ENCODE data around the gene CCL13.

The CCL13 gene

DNA sequence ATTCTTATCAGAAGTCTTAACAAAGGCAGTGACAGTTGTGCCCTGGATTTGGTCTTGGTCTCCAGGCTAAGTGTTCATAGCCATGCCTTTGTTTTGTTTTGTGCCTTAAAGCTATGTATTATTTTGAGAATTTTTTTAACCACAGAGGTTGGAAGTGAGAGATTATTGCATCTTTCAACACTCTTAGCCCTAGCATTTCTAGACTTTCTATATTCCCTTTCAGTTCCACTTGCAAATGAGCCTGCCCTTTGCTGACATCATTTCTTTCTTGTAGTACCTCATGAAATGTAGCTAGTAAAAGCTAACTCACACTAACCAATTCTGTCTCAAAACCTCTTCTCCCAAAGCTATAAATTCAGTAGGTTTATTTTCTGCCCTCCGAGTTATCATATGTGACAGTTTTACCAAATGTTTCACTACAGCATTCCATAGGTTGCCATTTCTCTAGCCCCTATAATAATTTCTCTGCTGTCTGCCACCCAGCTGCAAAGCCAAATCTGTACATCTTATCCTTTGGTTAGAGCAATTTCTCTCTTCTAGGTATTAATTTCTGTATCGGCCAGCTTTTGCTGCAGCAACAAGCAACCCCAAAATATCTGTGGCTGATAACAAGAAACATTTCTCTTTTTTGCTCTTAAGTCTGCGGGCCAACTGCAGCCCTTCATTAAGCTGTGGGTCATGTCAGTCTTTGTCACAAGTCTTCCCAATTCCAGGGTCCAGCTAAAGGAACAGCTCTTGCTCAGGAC lies 21.0 kb downstream of the CCL13 start:
- no peak overlapping the region for H3K27ac ChIP-seq
- TF ChIP-seq, protein P1, sequence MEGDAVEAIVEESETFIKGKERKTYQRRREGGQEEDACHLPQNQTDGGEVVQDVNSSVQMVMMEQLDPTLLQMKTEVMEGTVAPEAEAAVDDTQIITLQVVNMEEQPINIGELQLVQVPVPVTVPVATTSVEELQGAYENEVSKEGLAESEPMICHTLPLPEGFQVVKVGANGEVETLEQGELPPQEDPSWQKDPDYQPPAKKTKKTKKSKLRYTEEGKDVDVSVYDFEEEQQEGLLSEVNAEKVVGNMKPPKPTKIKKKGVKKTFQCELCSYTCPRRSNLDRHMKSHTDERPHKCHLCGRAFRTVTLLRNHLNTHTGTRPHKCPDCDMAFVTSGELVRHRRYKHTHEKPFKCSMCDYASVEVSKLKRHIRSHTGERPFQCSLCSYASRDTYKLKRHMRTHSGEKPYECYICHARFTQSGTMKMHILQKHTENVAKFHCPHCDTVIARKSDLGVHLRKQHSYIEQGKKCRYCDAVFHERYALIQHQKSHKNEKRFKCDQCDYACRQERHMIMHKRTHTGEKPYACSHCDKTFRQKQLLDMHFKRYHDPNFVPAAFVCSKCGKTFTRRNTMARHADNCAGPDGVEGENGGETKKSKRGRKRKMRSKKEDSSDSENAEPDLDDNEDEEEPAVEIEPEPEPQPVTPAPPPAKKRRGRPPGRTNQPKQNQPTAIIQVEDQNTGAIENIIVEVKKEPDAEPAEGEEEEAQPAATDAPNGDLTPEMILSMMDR (conservative IDR thresholded peaks at IDR 0.05): no peak

DNA sequence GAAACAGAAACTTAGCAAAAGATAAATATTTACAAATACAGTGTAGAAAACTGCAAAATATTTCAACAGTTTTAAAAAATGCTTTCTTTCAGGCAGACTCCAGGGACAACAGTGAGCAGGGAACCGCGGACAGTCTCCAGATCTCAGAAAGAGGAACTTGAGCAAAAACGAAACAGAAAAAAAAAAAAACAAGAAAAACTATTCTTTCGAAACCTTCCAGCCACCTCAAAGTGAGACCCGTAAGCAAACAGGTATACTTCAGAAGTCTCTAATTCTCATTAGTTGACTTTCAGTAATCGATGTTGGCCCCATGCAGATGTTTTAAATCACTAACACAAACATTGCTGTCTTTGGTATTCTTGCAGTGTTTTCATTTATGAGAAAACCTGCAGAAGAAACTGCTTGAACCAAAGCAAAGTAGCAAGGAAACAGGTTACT lies 22.4 kb downstream of the CCL13 start:
- TF ChIP-seq, protein P1 (conservative IDR thresholded peaks at IDR 0.05): no peak
- H3K27ac ChIP-seq: no peak overlapping the region

DNA sequence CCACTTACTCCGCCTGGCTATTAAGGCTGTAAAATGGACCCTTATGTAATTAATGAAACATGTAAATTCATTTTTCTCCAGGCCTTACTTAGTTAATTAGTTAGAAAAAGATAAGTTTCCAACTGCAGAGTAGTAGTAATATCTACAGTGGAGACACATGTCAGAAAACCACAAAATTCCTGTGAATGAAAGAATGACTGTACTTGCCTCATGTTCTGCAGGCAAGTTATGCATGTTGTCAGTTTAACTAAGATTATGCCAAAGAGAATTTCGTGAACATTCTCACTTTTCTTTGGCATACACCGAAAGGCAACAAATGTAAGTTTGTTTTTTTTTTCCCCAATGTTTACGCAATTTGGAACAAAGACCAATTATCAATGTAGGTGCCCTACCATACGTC lies 23.6 kb downstream of the CCL13 start:
- H3K27ac ChIP-seq: no peak overlapping the region

DNA sequence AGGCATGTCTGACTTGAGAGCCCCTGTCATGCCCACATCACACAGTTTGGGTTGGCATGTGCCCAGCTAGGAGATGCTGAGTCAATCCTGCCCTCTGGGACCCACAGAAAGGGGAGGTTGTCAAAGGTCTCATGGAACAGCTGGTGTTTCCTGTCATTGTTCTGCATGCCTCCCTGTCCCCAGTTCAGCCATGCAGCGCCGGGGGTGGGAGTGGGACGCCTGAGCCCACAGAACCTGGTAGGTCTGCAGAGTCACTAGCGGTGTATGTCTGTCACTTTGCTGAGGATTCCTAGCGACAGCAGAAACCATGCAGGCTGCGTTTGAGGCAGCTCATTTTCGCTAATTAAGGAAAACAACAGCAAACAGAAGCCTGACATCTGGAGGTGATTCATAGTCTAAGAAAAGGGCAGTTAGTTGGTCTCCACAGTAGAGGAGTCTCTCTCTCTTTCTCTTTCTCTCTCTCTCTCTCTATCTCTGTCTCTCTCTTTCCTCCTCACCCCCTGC lies 26.4 kb downstream of the CCL13 start:
- TF ChIP-seq, protein P1 (conservative IDR thresholded peaks at IDR 0.05): no peak
- no peak overlapping the region for H3K27ac ChIP-seq

More for the DNA sequence above, 23.6 kb downstream of the CCL13 start:
- TF ChIP-seq, protein P1 (conservative IDR thresholded peaks at IDR 0.05): no peak

DNA sequence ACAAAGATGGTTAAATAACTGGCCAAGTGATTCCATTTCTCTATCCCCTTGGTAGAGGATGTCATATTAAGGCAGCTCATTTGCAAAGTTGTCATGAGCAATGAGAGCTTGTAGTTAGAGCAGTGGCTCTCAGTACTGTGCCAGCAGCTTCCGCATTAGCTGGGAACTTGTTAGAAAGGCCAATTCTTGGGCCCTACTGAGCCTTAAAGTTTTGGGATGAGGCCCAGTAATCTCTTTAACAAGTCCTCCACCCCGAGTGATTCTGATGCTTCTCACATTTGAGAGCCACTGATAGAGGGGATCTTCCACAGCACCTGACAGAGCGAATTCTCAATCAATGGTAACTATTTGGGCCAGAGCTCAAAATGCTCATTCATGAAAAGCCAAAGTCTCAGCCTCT lies 26.9 kb downstream of the CCL13 start:
- TF ChIP-seq, protein P1 (conservative IDR thresholded peaks at IDR 0.05): no peak
- H3K27ac ChIP-seq: no peak overlapping the region

DNA sequence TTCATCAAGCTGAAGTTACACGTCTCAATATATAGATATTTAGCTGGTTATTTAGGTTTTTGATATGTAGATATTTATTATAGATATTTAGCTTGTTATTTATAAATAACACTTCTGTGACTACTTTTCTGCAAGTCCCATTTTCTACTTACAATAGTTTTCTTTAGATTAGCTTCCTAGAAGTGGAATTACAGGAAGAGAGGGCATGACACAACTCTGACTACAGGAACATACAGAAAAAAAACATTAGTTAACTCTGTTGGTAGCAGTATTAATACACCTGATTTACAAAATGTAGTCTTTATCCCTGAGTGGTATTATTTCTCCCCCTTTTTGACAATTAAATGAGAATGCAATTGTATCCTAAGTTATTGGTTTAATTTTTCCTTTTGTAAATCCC lies 28.0 kb downstream of the CCL13 start:
- TF ChIP-seq, protein P1 (conservative IDR thresholded peaks at IDR 0.05): no peak
- H3K27ac ChIP-seq: no peak overlapping the region

DNA sequence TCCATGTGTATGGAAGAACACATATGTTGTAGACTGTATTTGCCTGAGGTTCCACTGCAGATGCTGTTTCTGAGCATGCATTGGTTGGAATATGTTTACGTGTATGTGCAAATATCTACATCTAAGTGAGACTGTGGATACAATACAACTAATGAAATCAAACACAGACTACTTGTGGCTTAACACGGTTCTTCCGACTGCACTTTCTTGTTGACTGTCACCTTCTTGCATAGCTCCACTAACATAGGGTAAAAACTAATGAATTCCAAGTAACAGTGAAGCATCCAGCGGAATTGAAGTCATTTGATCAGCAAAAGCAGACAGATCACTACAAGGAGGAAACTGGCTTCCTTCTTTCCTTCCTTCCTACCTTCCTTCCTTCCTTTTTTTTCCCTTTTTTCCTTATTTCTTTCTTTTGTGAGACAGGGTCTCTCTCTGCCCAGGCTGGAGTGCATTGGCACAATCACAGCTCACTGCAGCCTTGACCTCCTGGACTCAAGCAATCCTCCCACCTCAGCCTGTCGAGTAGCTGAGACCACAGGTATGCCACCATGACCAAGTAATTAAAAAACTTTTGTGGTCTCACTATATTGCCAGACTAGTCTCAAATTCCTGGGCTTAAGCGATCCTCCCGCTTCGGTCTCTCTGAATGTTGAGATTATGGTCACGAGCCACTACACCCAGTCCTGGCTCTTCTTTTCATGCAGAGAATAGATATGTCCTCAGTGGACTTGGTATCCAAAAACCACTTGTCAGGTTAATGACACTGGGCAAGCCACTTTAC lies 28.7 kb downstream of the CCL13 start:
- TF ChIP-seq, protein P1 (conservative IDR thresholded peaks at IDR 0.05): no peak

More for the DNA sequence above, 28.7 kb downstream of the CCL13 start:
- no peak overlapping the region for H3K27ac ChIP-seq
